Upper lobe of left lung (tissue), 6 donors: ENCODE measurements around the gene MAP1LC3B. TPM values are rescaled to one million over a fixed set of nuclear protein-coding genes. Genes with fewer than 3 reads are reported as not detected.
"Not testable (repeated sequence)": the region's sequence is repeated elsewhere in the genome, so short reads cannot be mapped to it uniquely, and the experiment has no call there.

ENCODE experiments used
- ATAC-seq, 2 donors: fragments of 200-7000 bp; cut with Tn5 transposase; one replicate each; pipeline ENCODE4 v1.9.1; 2022; ENCODE audit warnings: mild to moderate bottlenecking in 2 of 2, moderate library complexity in 2 of 2; ENCODE audit not compliant: low FRiP score in 2 of 2
- DNase-seq, 2 donors: peaks; one replicate each; pipeline ENCODE4 v3.0.0-alpha.2; 2019 to 2020
- H3K27ac ChIP-seq, 4 donors: fragments of 200-600 bp; sonication (generic); one replicate each; pipeline ENCODE4 v1.5.1; 2016 to 2019
- H3K27me3 ChIP-seq, 4 donors: fragments of 200-600 bp; sonication (generic); one replicate each; pipeline ENCODE4 v1.5.1; 2017 to 2019
- H3K36me3 ChIP-seq, 4 donors: fragments of 200-600 bp; sonication (generic); one replicate each; pipeline ENCODE4 v1.5.1; 2016 to 2019
- H3K4me1 ChIP-seq, 4 donors: fragments of 200-600 bp; sonication (generic); one replicate each; pipeline ENCODE4 v1.5.1; 2018 to 2019
- H3K4me3 ChIP-seq, 4 donors: fragments of 200-600 bp; sonication (generic); one replicate each; pipeline ENCODE4 v1.5.1; 2017 to 2019; ENCODE audit warnings: mild to moderate bottlenecking in 2 of 4, moderate library complexity in 1 of 4
- H3K9me3 ChIP-seq, 4 donors: fragments of 200-600 bp; sonication (generic); one replicate each; pipeline ENCODE4 v1.5.1; 2018 to 2019
- CTCF ChIP-seq, 6 experiments: fragments of 450-650 bp in 4 of 6; fragments of 200-600 bp in 2 of 6; sonication (generic) in 2 of 6; IDR thresholded peaks; one replicate each; pipeline ENCODE4 v1.5.1; 2016 to 2019; ENCODE audit warnings: antibody characterized with exemption in 6 of 6
- EP300 ChIP-seq, 4 donors: sonication (generic); formaldehyde crosslinking; IDR thresholded peaks; one replicate each; pipeline ENCODE4 v1.5.1; 2017; ENCODE audit warnings: antibody characterized with exemption in 4 of 4, control low read depth in 2 of 4
- POLR2A ChIP-seq, 4 donors: fragments of 450-650 bp; IDR thresholded peaks; one replicate each; pipeline ENCODE4 v1.5.1; 2016 to 2017; ENCODE audit warnings: antibody characterized with exemption in 4 of 4, mild to moderate bottlenecking in 2 of 4
- POLR2AphosphoS5 ChIP-seq, 2 donors: sonication (generic); formaldehyde crosslinking; IDR thresholded peaks; one replicate each; pipeline ENCODE4 v1.5.1; 2017; ENCODE audit warnings: antibody characterized with exemption in 2 of 2
- WGBS, 2 donors: methylation state at CpG; one replicate each; pipeline ENCODE4 v1.1.5; 2017 to 2018; 5-methylcytosine and 5-hydroxymethylcytosine counted together
- total RNA-seq, 6 donors: library from RNA; depleted of rRNA in 4 of 6; stranded (reverse); fragments of >200 nt in 4 of 6; gene quantifications; one replicate each; pipeline versions ENCODE4 v1.1.0 to v1.2.1, GENCODE V29; 2016 to 2021
- donor health status: DM: no; HTN: no; CAD: no; lungs with moderate emphysema.
- donor health status: DM: no; HTN: yes; CAD: no; lungs with severe emphysema.

MAP1LC3B gene
- total RNA-seq, 6 donors from 2014 or later, result 32.5 to 64.2 (median 54.2) TPM

- Histone ChIP-seq H3K9me3 (no peaks in the 10 kb centered on the region), H3K36me3 (no peaks in the 10 kb centered on the region), H3K27ac (no peak overlapping the region), H3K27me3 (no peaks in the 10 kb centered on the region), H3K4me3 (no peak overlapping the region), H3K4me1 (peaks cover 3 to 11% (median 5%) of the 10 kb centered on the region in 4 donors)
- DNase-seq (no peak), ATAC-seq (no peak)
- 96% methylated on average over 13 of the region's 13 CpGs for WGBS, 2 donors
- no peak for TF ChIP-seq POLR2A (IDR thresholded peaks at IDR 0.05)
- no peak for TF ChIP-seq POLR2AphosphoS5 (IDR thresholded peaks at IDR 0.05)
- TF ChIP-seq CTCF (IDR thresholded peaks at IDR 0.05), result no peak
- TF ChIP-seq EP300 (IDR thresholded peaks at IDR 0.05), result no peak
Observed at GRCh38 chr16:87374313-87374712, 17.8 kb upstream of the MAP1LC3B start.

GRCh38 chr16:87375426-87376135 is 16.6 kb upstream of the MAP1LC3B start:
- H3K27me3 ChIP-seq, result no peaks in the 10 kb centered on the region
- H3K4me1 ChIP-seq, result peaks cover 2 to 11% (median 6%) of the 10 kb centered on the region in 4 donors
- no peaks in the 10 kb centered on the region for H3K36me3 ChIP-seq
- ATAC-seq, result no peak
- 86 to 93% methylated on average over 9 of the region's 9 CpGs for WGBS, 2 donors
- DNase-seq, result no peak
- H3K9me3 ChIP-seq, result no peaks in the 10 kb centered on the region
- no peak overlapping the region for H3K4me3 ChIP-seq
- TF ChIP-seq EP300 (IDR thresholded peaks at IDR 0.05) (no peak), POLR2AphosphoS5 (IDR thresholded peaks at IDR 0.05) (no peak), CTCF (IDR thresholded peaks at IDR 0.05) (no peak), POLR2A (IDR thresholded peaks at IDR 0.05) (no peak)
- H3K27ac ChIP-seq, result no peak overlapping the region

GRCh38 chr16:87376660-87377059 is 15.5 kb upstream of the MAP1LC3B start:
- no peaks in the 10 kb centered on the region for H3K9me3 ChIP-seq
- no peaks in the 10 kb centered on the region for H3K27me3 ChIP-seq
- peaks cover 9 to 20% (median 16%) of the 10 kb centered on the region in 4 donors for H3K4me1 ChIP-seq
- DNase-seq (no peak), ATAC-seq (no peak)
- TF ChIP-seq POLR2A (IDR thresholded peaks at IDR 0.05) (no peak), EP300 (IDR thresholded peaks at IDR 0.05) (no peak), CTCF (IDR thresholded peaks at IDR 0.05) (no peak), POLR2AphosphoS5 (IDR thresholded peaks at IDR 0.05) (no peak)
- no peak overlapping the region for H3K27ac ChIP-seq
- 93 to 95% methylated on average over 6 of the region's 6 CpGs for WGBS, 2 donors
- H3K4me3 ChIP-seq, result no peak overlapping the region
- H3K36me3 ChIP-seq, result no peaks in the 10 kb centered on the region

GRCh38 chr16:87379312-87379752 is 12.8 kb upstream of the MAP1LC3B start:
- H3K27ac ChIP-seq, H3K9me3 ChIP-seq, H3K4me3 ChIP-seq, H3K27me3 ChIP-seq, DNase-seq, H3K36me3 ChIP-seq, ATAC-seq: not testable (repeated sequence)
- H3K4me1 ChIP-seq, result peaks cover 18 to 38% (median 29%) of the 10 kb centered on the region in 4 donors
- WGBS, 2 donors, result 91 to 100% methylated on average over 3 of the region's 3 CpGs

DNA sequence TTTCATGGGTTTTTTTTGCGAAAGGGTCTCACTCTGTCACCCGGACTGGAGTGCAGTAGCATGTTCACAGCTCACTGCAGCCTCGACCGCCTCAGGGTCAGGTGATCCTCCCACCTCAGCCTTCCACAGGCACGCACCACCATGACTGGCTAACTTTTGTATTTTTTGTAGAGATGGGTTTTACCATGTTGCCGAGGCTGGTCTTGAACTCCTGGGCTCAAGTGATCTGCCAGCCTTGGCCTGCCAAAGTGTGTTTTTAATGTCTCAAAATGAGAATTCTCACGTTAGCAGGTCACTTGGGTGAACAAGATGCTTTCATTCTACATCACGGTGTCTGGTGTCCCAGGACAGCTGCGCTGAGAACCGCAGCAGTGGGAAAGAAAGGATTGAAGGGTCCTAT is 11.7 kb upstream of the MAP1LC3B start:
- ATAC-seq (no peak), DNase-seq (no peak)
- Histone ChIP-seq H3K9me3 (no peaks in the 10 kb centered on the region), H3K27me3 (no peaks in the 10 kb centered on the region), H3K4me3 (no peak overlapping the region), H3K4me1 (peaks cover 23 to 44% (median 33%) of the 10 kb centered on the region in 4 donors), H3K27ac (peak overlapping the region in 1 of 4 donors; percentile 3), H3K36me3 (no peaks in the 10 kb centered on the region)
- WGBS, 2 donors, result 86 to 89% methylated on average over 10 of the region's 10 CpGs
- TF ChIP-seq CTCF (IDR thresholded peaks at IDR 0.05) (no peak), POLR2AphosphoS5 (IDR thresholded peaks at IDR 0.05) (no peak), EP300 (IDR thresholded peaks at IDR 0.05) (no peak), POLR2A (IDR thresholded peaks at IDR 0.05) (no peak)
